ENCODE results near the gene PTGIR.

GRCh38 chr19:46603195-46603637 is 21.7 kb downstream of the PTGIR start:
- no peak for TF ChIP-seq MYC (IDR thresholded peaks at IDR 0.05; ENCODE audit: borderline replicate concordance, low read length)
- no peak for TF ChIP-seq ELK1 (IDR thresholded peaks at IDR 0.05; ENCODE audit: low read depth, low read length)
- TF ChIP-seq CTCF (IDR thresholded peaks at IDR 0.05), result no peak
- TF ChIP-seq EP300 (IDR thresholded peaks at IDR 0.05), result no peak
- no peak for TF ChIP-seq POLR2A (IDR thresholded peaks at IDR 0.05; ENCODE audit: low read length)
- TF ChIP-seq MAX (IDR thresholded peaks at IDR 0.05), result no peak
- no peak for TF ChIP-seq KDM5A (IDR thresholded peaks at IDR 0.05)
- no peak for TF ChIP-seq EHMT2 (IDR thresholded peaks at IDR 0.05; ENCODE audit: low read depth)

All from A549 (cell line).